Cardiac septum (tissue), 1 donor: ENCODE results near the gene EIF4G1. TPM values are rescaled to one million over a fixed set of nuclear protein-coding genes. Genes with fewer than 3 reads are reported as not detected.

Experiments used
- DNase-seq: peaks from one replicate; pipeline ENCODE4 v3.0.0-alpha.2; 2020; ENCODE audit warnings: low spot score
- intact Hi-C: fragments of 100-400 bp; cut with DNase I; formaldehyde crosslinking; loops from one replicate; pipeline ENCODE4 v1.14.0; 2022
- total RNA-seq: library from RNA; stranded (reverse); fragmentation: NEBNext Ultra II Directional; extraction: Animal tissue kit (Norgen Biotek cat#: 25700); gene quantifications from one replicate; pipeline ENCODE4 v1.2.1, GENCODE V29; 2021
- donor health status: DM: no; HTN: no; CAD: no.

EIF4G1 gene
- total RNA-seq, 1 donor from 2014 or later, result 284 TPM

DNA sequence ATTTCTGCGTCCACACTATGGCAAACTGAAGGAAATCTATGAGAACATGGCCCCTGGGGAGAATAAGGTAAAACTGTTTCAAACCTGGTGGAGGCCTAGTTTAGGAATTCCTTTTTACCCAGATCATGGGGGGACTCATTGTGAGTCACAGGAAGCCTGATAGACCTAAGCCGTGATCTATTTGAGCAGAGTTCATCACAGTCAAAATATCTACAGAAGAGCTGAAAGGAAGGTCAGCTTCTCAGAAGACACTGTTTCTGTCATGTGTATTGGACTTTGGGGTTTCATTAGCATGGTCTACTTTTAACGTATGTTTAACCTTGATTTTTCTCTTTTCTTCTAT, 14.1 kb upstream of the EIF4G1 start:
- intact Hi-C loops, result no loop called here
- DNase-seq, result no peak

DNA sequence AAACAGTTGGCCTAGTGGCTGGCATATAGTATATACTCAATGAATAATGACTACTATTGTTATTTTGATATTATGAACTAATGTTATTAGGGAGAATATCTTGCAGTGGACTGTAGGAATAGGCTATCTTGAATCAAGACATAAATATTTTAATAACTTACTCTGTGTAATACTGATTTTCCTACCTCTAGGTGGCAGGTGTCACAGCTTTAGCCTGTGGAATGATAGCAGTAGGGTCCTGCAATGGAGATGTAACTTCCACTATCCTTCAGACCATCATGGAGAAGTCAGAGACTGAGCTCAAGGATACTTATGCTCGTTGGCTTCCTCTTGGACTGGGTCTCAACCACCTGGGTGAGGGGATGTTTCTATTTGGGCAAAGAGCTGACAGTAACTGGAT, 8.8 kb upstream of the EIF4G1 start:
- DNase-seq, result no peak
- intact Hi-C loops, result no loop called here

DNA sequence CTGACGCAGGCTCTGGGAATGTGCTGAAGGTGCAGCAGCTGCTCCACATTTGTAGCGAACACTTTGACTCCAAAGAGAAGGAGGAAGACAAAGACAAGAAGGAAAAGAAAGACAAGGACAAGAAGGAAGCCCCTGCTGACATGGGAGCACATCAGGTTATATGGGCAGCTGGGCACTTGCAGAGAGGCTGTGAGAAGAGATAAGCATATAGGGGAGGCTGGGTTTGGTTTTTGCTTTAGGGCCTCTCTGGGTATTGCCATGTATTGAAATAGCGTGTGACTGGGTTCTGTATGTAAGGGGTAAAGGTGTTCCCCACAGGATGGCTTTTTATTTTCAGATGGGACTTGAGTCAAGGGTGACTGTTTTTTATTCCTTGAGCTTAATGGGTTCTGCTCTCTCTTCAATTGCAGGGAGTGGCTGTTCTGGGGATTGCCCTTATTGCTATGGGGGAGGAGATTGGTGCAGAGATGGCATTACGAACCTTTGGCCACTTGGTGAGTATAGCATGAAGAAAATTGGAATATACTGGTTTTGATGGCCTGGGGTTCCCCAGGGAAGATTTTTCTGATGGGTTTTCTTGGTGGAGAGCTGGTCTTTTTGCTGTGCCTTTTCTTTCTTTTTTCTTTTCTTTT, 7.9 kb upstream of the EIF4G1 start:
- intact Hi-C loops, result no loop called here
- no peak for DNase-seq

DNA sequence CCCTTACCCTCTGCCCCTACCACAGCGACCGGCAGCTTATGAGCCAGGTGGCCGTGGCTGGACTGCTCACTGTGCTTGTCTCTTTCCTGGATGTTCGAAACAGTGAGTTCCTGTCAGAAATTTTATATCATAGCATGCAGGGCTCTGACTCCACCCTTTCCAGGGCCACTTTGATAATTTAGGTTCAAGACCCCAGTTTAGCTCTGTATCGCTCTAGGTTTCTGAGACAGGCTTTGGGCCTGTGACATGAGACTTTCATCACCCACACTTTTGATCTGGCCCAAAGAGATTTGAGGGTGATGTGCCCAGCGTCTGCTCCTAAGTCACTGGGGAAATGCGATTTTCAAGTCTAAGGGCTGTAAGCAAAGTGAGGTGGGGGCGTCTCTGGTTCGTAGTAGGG, 6.5 kb upstream of the EIF4G1 start:
- intact Hi-C loops, result no loop called here
- DNase-seq, result no peak

DNA sequence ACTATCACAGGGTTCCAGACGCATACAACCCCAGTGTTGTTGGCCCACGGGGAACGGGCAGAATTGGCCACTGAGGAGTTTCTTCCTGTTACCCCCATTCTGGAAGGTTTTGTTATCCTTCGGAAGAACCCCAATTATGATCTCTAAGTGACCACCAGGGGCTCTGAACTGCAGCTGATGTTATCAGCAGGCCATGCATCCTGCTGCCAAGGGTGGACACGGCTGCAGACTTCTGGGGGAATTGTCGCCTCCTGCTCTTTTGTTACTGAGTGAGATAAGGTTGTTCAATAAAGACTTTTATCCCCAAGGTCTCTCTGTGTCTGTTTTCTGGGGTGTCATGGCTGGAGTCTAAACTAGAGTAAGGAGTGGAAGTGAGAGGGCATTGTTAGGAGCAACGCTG, 5.7 kb upstream of the EIF4G1 start:
- DNase-seq, result no peak
- intact Hi-C loops, result no loop called here

DNA sequence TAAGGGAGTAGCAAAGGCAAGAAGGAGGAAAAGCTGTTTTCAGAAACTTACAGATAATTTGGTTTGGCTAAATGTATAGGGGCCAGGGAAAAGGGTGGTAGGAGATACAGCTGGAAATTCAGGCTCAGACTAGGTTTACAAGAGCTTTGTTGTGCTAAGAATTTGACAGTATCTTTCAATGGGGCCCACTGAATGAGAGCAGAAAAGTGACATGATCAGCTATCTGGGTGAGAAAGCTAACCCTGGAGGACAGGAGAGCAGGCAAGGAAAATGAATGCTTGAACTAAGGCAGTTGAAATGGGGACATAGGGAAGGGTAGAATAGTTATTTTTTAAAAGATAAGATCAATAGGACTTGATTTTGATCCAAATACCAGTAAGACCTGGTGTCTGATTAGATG, 2.8 kb upstream of the EIF4G1 start:
- intact Hi-C loops, result no loop called here
- no peak for DNase-seq

DNA sequence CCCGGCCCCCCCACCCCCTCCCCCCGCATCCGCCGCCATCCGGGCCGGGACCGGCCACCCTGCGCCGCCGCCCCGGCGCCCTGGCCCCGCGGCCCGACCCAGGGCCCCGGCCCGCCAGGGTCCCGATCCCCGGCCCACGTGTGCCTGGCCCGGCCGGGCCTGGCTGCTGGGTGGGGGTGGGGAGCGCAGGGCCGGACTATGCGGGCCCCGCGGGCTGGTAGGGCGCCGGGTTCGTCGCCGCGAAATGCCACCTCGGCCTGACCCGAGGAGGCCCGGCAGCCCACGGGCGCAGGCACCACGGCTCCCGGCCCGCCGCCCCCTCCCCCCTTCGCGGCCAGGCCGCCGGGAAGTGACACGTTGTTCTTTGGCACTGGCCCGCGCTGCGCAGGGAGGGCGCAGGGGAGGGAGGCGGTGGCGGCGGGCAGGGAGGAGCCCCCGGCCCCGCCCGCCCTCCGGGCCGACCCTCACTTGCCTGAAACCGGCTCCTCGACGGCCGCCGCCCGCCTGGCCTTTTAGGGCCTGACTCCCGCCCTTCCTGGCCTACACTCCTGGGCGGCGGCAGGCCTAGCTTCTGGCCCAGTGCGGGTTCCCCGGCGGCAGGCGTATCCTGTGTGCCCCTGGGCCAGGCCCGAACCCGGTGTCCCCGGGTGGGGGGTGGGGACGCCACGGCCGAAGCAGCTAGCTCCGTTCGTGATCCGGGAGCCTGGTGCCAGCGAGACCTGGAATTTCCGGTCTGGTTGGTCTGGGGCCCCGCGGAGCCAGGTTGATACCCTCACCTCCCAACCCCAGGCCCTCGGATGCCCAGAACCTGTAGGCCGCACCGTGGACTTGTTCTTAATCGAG, 515 bp downstream of the EIF4G1 start:
- intact Hi-C loops, result loop anchor here (1.0 to 2.0 kb wide), 3 partner anchors 16 to 48 kb away; partner anchors contain the start of genes FAM131A and PSMD2
- DNase-seq, result peak; percentile 91

DNA sequence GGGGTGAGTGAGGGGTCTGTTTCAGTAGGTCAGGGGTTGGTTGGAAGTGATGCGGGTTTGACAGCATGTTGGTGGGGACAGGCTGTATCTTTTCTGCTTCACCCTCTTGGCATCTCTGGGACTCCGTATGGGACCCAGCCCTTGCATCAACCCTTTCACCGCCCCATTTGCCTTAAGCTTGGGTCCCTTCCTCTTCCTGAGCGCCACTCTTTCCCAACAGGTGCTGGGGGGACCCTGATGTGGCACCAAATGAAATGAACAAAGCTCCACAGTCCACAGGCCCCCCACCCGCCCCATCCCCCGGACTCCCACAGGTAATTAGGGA, 1.1 kb downstream of the EIF4G1 start:
- no peak for DNase-seq
- intact Hi-C loops, result loop anchor here (2.0 kb wide), 2 partner anchors 21 to 47 kb away; partner anchors contain the start of gene FAM131A

DNA sequence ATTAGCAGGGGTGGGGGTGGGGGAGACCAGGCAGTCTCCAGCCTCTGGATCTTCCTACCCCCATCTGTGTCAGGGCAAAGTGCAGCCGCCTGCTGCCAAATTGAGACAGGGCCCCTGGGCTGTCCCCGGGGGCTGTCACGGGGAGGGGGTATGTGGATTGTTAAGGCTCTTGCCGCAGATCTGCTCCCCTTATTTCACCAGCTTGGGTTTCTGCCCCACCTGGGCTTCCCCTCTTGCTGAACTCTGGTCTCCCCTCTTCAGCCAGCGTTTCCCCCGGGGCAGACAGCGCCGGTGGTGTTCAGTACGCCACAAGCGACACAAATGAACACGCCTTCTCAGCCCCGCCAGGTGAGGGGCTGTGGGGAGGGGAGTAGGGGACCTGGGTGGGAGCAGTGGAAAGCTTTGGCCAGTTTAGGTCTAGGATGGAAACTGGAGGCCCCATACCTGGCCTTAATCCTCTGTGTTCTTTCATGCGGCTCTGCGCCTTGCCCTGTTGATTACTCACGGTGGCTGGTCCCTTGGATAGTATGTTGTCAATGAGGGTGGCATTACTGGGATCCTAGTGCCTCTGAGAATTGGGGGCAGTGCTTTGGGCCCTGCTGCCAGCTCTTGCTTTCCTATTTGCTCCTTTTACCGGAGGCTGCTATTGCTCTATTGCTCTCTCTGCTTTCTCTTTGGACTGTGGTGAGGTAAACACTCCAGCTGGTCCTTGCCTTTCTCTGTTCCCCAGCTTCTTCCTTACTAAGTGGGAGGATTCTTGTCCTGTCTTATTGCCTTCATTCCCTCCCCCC, 1.7 kb downstream of the EIF4G1 start:
- no peak for DNase-seq
- intact Hi-C loops, result loop anchor here (2.0 kb wide), 2 partner anchors 21 to 47 kb away; partner anchors contain the start of gene FAM131A

DNA sequence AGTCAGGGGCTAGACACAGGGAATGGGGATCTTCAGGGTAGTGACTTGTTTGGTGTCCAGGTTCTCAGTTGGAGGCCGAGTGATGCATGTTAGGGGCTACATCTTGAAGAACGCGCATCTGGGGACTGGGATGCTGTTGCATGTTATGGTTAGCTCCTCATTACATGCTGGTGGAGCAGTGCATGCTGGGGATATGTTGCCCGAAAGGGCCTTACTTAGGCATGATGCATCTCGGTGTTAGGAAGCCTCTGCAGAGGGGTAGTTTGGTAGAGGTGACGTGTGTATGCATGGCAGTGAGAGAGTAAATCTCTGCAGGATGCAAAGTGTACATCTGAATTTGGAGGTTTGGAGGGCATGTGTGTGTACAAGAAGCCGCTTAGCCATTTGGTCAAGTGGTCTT, 2.4 kb downstream of the EIF4G1 start:
- intact Hi-C loops, result no loop called here
- no peak for DNase-seq

DNA sequence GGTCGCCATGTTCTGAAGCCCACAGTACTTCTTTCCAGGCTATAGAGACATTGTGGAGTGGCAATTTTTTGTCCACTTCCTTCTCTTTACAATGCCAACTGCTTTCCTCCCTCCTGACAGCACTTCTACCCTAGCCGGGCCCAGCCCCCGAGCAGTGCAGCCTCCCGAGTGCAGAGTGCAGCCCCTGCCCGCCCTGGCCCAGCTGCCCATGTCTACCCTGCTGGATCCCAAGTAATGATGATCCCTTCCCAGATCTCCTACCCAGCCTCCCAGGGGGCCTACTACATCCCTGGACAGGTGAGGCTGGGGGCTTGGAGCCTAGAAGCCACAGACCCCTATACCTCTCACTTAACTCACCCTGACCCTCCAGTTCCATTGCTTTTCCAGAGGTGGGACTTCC, 2.8 kb downstream of the EIF4G1 start:
- intact Hi-C loops, result no loop called here
- no peak for DNase-seq

DNA sequence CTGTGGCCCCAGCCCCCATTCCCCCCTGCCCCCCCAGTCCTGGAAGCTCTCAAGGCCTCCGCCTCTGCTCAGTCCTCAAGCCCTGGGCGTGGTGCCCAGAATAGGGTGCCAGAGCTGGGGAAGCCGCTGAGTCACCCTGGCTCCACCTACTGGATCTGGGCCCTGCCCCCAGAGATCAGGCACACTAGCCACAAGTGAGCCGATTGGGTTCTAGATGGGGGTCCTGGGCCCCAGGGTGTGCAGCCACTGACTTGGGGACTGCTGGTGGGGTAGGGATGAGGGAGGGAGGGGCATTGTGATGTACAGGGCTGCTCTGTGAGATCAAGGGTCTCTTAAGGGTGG, 5.7 kb downstream of the EIF4G1 start:
- peak; percentile 96 for DNase-seq

DNA sequence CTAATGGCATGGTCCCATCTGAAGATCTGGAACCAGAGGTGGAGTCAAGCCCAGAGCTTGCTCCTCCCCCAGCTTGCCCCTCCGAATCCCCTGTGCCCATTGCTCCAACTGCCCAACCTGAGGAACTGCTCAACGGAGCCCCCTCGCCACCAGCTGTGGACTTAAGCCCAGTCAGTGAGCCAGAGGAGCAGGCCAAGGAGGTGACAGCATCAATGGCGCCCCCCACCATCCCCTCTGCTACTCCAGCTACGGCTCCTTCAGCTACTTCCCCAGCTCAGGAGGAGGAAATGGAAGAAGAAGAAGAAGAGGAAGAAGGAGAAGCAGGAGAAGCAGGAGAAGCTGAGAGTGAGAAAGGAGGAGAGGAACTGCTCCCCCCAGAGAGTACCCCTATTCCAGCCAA, 7.3 kb downstream of the EIF4G1 start:
- DNase-seq, result no peak
- intact Hi-C loops, result no loop called here

More for the DNA sequence above, 5.7 kb downstream of the EIF4G1 start:
- intact Hi-C loops, result no loop called here

DNA sequence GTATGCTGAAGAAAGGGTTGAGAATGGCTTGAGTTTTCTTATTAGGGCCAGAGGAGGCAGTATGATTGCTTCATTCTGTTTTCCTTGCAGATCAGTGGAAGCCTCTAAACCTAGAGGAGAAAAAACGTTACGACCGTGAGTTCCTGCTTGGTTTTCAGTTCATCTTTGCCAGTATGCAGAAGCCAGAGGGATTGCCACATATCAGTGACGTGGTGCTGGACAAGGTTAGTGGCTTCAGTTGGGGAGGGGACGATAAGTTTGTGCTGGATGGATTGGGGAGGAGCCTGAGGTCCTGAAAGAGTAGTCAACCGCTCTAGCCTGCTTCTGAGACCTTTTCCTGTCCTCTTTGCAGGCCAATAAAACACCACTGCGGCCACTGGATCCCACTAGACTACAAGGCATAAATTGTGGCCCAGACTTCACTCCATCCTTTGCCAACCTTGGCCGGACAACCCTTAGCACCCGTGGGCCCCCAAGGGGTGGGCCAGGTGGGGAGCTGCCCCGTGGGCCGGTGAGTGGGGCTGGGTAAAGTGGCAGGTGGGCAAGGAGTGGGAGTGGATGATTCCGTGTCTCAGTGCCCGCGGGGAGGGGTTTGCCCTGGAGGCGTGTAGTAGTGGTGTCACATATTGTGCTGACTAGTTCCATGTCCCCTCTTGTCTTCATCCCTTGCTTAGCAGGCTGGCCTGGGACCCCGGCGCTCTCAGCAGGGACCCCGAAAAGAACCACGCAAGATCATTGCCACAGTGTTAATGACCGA, 8.5 kb downstream of the EIF4G1 start:
- no peak for DNase-seq
- intact Hi-C loops, result no loop called here

DNA sequence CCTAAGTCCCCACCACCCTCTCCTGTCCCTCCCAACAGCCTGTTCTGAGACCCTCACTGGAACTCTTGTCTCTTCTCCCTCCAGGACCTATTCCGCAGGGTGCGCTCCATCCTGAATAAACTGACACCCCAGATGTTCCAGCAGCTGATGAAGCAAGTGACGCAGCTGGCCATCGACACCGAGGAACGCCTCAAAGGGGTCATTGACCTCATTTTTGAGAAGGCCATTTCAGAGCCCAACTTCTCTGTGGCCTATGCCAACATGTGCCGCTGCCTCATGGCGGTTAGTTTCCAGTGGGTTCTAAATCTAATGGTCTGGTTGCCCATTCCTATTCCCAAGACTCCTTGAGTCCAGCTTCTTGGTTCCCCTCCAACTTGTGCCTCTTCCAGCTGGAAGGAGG, 9.3 kb downstream of the EIF4G1 start:
- DNase-seq, result no peak

DNA sequence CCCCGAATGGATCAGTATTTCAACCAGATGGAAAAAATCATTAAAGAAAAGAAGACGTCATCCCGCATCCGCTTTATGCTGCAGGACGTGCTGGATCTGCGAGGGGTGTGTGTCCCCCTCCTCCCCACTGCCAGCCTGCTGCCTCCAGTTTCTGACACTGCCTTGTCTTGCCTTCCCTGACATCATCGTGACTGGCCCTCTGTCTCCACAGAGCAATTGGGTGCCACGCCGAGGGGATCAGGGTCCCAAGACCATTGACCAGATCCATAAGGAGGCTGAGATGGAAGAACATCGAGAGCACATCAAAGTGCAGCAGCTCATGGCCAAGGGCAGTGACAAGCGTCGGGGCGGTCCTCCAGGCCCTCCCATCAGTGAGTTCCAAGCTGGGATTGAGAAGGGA, 10.9 kb downstream of the EIF4G1 start:
- intact Hi-C loops, result no loop called here
- DNase-seq, result no peak

More for the DNA sequence above, 9.3 kb downstream of the EIF4G1 start:
- intact Hi-C loops, result no loop called here

DNA sequence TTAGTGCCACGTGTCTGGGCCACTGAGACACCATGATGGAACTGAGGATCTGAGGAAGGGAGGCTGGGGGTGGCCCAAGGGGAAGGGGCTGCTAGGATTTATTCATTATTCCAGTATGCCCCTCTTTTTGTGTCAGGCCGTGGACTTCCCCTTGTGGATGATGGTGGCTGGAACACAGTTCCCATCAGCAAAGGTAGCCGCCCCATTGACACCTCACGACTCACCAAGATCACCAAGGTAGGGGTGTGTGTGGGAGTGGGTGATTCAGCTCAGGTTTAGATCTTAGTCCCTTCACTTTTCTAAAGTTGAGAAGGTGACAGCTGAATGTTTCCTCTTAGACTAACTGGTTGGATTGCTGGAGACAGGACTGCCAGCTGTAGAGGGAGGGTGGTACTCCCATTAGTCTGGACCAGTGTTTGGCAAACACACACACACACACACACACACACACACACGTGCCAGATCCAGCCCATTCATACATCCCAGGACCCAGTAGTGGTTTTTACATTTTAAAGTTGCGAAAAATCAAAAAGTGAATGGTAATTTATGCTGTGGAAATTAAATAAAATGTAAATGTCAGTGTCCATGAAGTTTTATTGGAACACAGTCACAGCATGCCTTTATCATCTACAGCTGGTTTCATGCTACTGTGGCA, 11.4 kb downstream of the EIF4G1 start:
- DNase-seq, result no peak

DNA sequence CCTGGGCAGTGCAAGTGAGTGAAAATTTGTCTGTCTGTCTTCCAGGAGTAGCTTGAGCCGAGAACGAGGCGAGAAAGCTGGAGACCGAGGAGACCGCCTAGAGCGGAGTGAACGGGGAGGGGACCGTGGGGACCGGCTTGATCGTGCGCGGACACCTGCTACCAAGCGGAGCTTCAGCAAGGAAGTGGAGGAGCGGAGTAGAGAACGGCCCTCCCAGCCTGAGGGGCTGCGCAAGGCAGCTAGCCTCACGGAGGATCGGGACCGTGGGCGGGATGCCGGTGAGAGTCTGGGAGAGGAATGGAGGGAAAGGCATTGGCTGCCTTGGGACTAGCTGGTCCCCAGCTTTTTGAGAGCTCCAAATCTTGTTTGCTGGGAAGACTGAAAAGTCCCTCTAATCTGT, 12.8 kb downstream of the EIF4G1 start:
- intact Hi-C loops, result no loop called here
- DNase-seq, result no peak

More for the DNA sequence above, 11.4 kb downstream of the EIF4G1 start:
- intact Hi-C loops, result no loop called here

DNA sequence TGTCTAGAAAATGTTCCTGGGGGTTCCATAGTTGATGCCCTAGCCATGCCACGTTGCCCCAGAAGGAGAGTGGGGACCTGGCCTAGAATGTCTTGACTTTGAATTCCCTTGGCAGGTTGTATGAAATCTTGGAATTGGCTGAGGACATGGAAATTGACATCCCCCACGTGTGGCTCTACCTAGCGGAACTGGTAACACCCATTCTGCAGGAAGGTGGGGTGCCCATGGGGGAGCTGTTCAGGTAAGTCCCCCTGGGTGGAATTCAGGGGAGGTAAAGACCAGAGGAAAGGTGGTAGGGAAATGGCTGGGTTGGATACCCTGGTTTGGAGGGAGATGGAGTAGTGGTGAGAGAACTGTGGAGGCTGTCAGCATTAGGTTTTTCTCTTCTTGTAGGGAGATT, 14.1 kb downstream of the EIF4G1 start:
- intact Hi-C loops, result no loop called here
- DNase-seq, result no peak
